Epidermal melanocyte (primary cell): Measurements from ENCODE around the gene LPIN2.

Experiments
- DNase-seq: peaks from one replicate; pipeline ENCODE4 v3.0.0; 2011; ENCODE audit warnings: low spot score; ENCODE audit not compliant: insufficient read length

The LPIN2 gene

GRCh38 chr18:2982452-2983269, 30.3 kb downstream of the LPIN2 start:
- DNase-seq, result no peak

- DNase-seq, result no peak
Observed at GRCh38 chr18:2982022-2982421, 30.9 kb downstream of the LPIN2 start.

- DNase-seq, result no peak
Observed at GRCh38 chr18:2981212-2981728, 31.7 kb downstream of the LPIN2 start.

GRCh38 chr18:2979871-2980790, 32.8 kb downstream of the LPIN2 start:
- DNase-seq, result no peak

- DNase-seq, result no peak
Observed at GRCh38 chr18:2979129-2979528, 33.8 kb downstream of the LPIN2 start.

- no peak for DNase-seq
Observed at GRCh38 chr18:2978661-2979106, 34.3 kb downstream of the LPIN2 start.

- no peak for DNase-seq
Observed at GRCh38 chr18:2978208-2978607, 34.7 kb downstream of the LPIN2 start.

GRCh38 chr18:2976218-2977132, 36.5 kb downstream of the LPIN2 start:
- DNase-seq, result no peak

- no peak for DNase-seq
Observed at GRCh38 chr18:2974731-2975130, 38.2 kb downstream of the LPIN2 start.

- DNase-seq, result no peak
Observed at GRCh38 chr18:2971741-2972552, 41.0 kb downstream of the LPIN2 start.

GRCh38 chr18:2970772-2971659, 41.9 kb downstream of the LPIN2 start:
- DNase-seq, result no peak

GRCh38 chr18:2970344-2970743, 42.6 kb downstream of the LPIN2 start:
- DNase-seq, result no peak

- DNase-seq, result no peak
Observed at GRCh38 chr18:2969695-2970094, 43.2 kb downstream of the LPIN2 start.

- DNase-seq, result no peak
Observed at GRCh38 chr18:2968606-2969005, 44.3 kb downstream of the LPIN2 start.

GRCh38 chr18:2967820-2968219, 45.1 kb downstream of the LPIN2 start:
- DNase-seq, result no peak

GRCh38 chr18:2967357-2967756, 45.6 kb downstream of the LPIN2 start:
- DNase-seq, result no peak

GRCh38 chr18:2966560-2966959, 46.4 kb downstream of the LPIN2 start:
- DNase-seq, result no peak

- no peak for DNase-seq
Observed at GRCh38 chr18:2965797-2966196, 47.1 kb downstream of the LPIN2 start.

- DNase-seq, result no peak
Observed at GRCh38 chr18:2964361-2965010, 48.5 kb downstream of the LPIN2 start.
